ENCODE data around the gene ARNT2. TPM values are rescaled to one million over a fixed set of nuclear protein-coding genes. Genes with fewer than 3 reads are reported as not detected.

The ARNT2 gene
- total and polyA plus RNA-seq, 3 donors from 2014 or later = 34.3 to 58.7 (median 50.2) TPM

DNA sequence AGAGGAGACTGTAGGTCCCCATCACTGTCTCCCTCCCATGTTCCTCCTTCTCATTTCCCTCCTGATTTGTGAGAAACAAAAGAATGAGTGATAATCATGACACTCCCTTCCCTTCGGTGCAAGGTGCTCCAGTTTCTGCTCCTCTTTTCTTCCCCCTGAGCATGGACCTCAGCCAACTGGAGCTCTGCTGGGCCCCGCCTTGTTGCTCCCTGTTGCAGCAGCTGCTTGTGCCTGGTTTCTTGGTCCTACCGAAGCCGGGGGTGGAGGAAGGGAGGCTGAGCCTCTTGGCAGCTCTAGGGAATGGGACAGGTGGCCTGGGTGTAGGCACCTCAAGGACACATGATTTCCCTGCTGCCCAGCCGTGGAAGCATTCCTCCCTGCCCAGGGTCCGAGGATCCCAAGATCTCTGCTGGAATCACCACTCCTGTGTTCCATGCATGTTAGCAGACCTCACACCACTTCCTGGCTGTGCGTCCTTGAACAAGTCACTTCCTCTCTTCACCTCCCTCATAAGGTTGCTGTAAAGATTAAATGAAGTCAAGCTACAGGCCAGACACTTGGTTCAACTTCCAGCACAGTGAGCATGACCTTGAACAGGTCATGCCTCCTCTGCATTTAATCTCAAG, 159.3 kb downstream of the ARNT2 start:
- TF ChIP-seq, protein P1, sequence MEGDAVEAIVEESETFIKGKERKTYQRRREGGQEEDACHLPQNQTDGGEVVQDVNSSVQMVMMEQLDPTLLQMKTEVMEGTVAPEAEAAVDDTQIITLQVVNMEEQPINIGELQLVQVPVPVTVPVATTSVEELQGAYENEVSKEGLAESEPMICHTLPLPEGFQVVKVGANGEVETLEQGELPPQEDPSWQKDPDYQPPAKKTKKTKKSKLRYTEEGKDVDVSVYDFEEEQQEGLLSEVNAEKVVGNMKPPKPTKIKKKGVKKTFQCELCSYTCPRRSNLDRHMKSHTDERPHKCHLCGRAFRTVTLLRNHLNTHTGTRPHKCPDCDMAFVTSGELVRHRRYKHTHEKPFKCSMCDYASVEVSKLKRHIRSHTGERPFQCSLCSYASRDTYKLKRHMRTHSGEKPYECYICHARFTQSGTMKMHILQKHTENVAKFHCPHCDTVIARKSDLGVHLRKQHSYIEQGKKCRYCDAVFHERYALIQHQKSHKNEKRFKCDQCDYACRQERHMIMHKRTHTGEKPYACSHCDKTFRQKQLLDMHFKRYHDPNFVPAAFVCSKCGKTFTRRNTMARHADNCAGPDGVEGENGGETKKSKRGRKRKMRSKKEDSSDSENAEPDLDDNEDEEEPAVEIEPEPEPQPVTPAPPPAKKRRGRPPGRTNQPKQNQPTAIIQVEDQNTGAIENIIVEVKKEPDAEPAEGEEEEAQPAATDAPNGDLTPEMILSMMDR (IDR thresholded peaks at IDR 0.05) = no peak
- no peak for TF ChIP-seq POLR2A (IDR thresholded peaks at IDR 0.05)
- Histone ChIP-seq H3K27me3 (no peaks in the 10 kb centered on the region), H3K27ac (no peak overlapping the region), H3K36me3 (ENCODE audit: low read depth, missing control alignments) (no peaks in the 10 kb centered on the region), H3K4me1 (peaks cover 4% of the 10 kb centered on the region), H3K9me3 (no peaks in the 10 kb centered on the region), H3K4me3 (no peak overlapping the region)
- 66 to 70% methylated on average over 3 to 7 of the region's 7 CpGs for WGBS, 2 donors
- no peak for DNase-seq
- intact Hi-C loops (cut with DNase I; ENCODE audit: low total_unique reads) = no loop called here

DNA sequence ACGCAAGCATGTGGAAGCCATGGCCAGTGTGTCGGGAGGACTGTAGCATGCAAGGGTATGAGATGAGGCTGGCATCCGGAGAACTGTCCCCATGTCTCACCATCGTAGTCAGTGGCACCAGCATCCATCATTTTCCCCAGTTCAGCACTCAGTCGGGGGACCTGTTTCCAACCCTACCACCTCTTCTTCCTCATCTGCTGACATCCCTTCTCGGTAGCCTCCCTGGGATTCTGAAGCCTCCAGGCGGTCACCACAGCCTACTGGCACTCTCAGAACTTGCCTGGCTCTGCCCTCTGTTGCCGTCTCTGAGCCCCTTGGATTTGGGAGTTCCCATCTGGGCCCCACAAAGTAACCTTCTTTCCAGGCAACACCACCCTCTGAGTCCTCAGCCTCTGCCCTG, 159.9 kb downstream of the ARNT2 start:
- intact Hi-C loops (cut with DNase I; ENCODE audit: low total_unique reads) = no loop called here
- no peak for TF ChIP-seq POLR2A (IDR thresholded peaks at IDR 0.05)
- TF ChIP-seq, protein P1 (IDR thresholded peaks at IDR 0.05) = no peak
- Histone ChIP-seq H3K27ac (no peak overlapping the region), H3K4me3 (no peak overlapping the region), H3K9me3 (no peaks in the 10 kb centered on the region), H3K4me1 (peaks cover 4% of the 10 kb centered on the region), H3K27me3 (no peaks in the 10 kb centered on the region), H3K36me3 (ENCODE audit: low read depth, missing control alignments) (no peaks in the 10 kb centered on the region)
- 85 to 92% methylated on average over 5 to 8 of the region's 8 CpGs for WGBS, 2 donors
- DNase-seq = no peak

DNA sequence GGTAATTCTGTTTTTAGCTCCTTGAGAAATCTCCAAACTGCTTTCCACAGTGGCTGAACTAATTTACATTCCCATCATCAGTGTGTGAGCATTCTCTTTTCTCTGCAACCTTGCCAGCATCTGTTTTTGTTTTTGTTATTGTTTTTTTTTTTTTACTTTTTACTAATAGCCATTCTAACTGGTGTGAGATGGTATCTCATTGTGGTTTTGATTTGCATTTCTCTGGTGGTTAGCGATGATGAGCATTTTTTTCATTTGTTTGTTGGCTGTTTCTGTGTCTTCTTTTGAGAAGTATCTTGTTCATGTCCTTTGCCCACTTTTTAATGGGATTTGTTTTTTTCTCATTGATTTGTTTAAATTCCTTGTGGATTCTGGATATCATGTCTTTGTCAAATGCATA, 161.2 kb downstream of the ARNT2 start:
- Histone ChIP-seq H3K27ac (no peak overlapping the region), H3K9me3 (no peaks in the 10 kb centered on the region), H3K4me3 (no peak overlapping the region), H3K4me1 (peaks cover 4% of the 10 kb centered on the region), H3K36me3 (ENCODE audit: low read depth, missing control alignments) (no peaks in the 10 kb centered on the region), H3K27me3 (no peaks in the 10 kb centered on the region)
- intact Hi-C loops (cut with DNase I; ENCODE audit: low total_unique reads) = no loop called here
- WGBS, 2 donors = 91 to 93% methylated on average over 1 of the region's 1 CpG
- TF ChIP-seq POLR2A (IDR thresholded peaks at IDR 0.05) = no peak
- TF ChIP-seq, protein P1 (IDR thresholded peaks at IDR 0.05) = no peak
- DNase-seq = no peak

DNA sequence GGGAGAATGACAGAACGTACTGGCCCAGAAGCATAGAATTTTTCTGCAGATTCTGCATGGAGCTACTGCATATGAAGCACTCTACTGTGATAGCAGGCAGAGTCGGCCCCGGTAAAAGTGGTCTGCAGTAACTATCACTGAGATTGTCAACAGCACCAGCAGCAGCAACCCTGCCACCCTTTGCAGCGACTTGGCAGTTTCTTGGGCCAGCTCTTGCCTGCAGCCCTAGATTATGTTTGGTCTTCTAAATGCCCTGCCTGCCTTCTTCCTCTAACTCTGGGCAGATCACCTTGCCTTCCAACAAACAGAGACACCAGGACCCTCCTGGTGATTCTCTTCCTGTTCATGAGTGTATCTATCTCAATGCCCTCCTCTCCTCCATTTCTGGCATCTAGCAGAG, 161.8 kb downstream of the ARNT2 start:
- intact Hi-C loops (cut with DNase I; ENCODE audit: low total_unique reads) = no loop called here
- Histone ChIP-seq H3K36me3 (ENCODE audit: low read depth, missing control alignments) (no peaks in the 10 kb centered on the region), H3K4me3 (no peak overlapping the region), H3K27ac (no peak overlapping the region), H3K4me1 (peaks cover 4% of the 10 kb centered on the region), H3K9me3 (no peaks in the 10 kb centered on the region), H3K27me3 (no peaks in the 10 kb centered on the region)
- no peak for TF ChIP-seq POLR2A (IDR thresholded peaks at IDR 0.05)
- TF ChIP-seq, protein P1 (IDR thresholded peaks at IDR 0.05) = no peak
- DNase-seq = no peak
- WGBS, 2 donors = 91 to 95% methylated on average over 4 of the region's 4 CpGs

DNA sequence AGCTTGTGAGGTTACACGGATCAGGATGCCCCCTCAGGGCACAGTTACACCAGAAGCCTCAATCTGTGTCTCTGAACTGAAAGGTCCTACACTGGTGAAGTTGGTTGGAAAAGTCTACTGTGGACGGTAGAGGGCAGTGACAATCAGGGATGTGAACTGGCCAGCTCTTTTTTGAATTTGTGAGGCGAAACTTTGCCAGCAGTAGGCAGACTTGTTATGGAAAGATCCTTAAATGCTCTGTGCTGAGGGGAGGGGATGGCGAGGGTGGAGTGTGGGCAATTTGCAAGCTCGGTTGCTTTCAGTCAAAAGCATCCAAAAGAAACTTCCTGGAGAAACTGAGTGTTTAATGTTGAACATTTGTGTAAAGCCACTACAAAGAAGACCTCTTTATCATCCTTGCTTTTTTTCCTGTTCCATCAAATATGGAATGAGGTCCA, 163.6 kb downstream of the ARNT2 start:
- DNase-seq = peak; percentile 83
- Histone ChIP-seq H3K36me3 (ENCODE audit: low read depth, missing control alignments) (no peaks in the 10 kb centered on the region), H3K27me3 (no peaks in the 10 kb centered on the region), H3K27ac (no peak overlapping the region), H3K4me3 (no peak overlapping the region), H3K9me3 (no peaks in the 10 kb centered on the region), H3K4me1 (peaks cover 11% of the 10 kb centered on the region)
- no peak for TF ChIP-seq POLR2A (IDR thresholded peaks at IDR 0.05)
- TF ChIP-seq, protein P1 (IDR thresholded peaks at IDR 0.05) = peak; percentile 47 to 67 (median 59)
- WGBS, 2 donors = 23 to 40% methylated on average over 5 of the region's 5 CpGs
- intact Hi-C loops (cut with DNase I; ENCODE audit: low total_unique reads) = no loop called here

All from testis (tissue), 3 donors.